ENCODE measurements around the gene CD81.

- no peak for TF ChIP-seq CTCF (IDR thresholded peaks at IDR 0.05)
- TF ChIP-seq POLR2A (IDR thresholded peaks at IDR 0.05): no peak
Measured at GRCh38 chr11:2413742-2414579, 36.9 kb downstream of the CD81 start.

All from thyroid gland (tissue), 4 donors.